ENCODE measurements around the gene METTL26.

METTL26 gene

DNA sequence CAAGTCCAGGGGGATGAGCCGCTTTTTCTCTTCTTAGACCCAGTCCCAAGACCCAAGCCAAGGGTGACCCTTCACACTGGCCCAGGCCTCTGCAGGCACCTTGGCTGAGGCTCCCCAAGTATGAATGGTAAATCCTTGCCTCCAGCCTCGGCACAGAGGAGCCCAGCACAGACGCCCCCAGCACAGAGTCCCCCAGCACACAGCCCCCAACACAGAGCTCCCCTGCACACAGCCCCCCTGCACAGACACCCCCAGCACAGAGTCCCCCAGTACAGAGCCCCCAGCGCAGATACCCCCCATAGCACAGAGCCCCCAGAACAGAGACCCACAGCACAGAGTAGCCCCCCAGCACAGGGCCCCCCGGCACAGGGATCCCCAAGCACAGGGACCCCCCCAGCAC is 4.5 kb upstream of the METTL26 start:
- H3K27me3 ChIP-seq (replicated peaks; ENCODE audit: insufficient read depth, low read length) = no peaks in the 10 kb centered on the region
- H3K9me3 ChIP-seq (replicated peaks; ENCODE audit: insufficient read depth, low read length) = no peaks in the 10 kb centered on the region
- no peak overlapping the region for H2AFZ ChIP-seq (ENCODE audit: low read length)
- 0 out of 2 replicates have a peak, but pooled peaks cover 11% of the 10 kb centered on the region for H3K4me1 ChIP-seq (ENCODE audit: low read length)
- TF ChIP-seq EZH2 (optimal IDR thresholded peaks at IDR 0.05; ENCODE audit: low read depth, low read length) = no peak
- DNase-seq = no peak
- H3K4me2 ChIP-seq (ENCODE audit: low read depth, low read length) = peak overlapping the region; percentile 75; the same call in 1 of the 2 replicates
- H3F3A ChIP-seq (ENCODE audit: insufficient read depth, low read length) = peaks cover 17% of the 10 kb centered on the region
- H3K9me2 ChIP-seq (replicated peaks; ENCODE audit: insufficient read depth, low read length) = no peaks in the 10 kb centered on the region
- H4K20me1 ChIP-seq (ENCODE audit: insufficient read depth, low read length) = no peaks in the 10 kb centered on the region
- no peaks in the 10 kb centered on the region for H3K36me3 ChIP-seq (replicated peaks; ENCODE audit: insufficient read depth, low read length)
- H3K27ac ChIP-seq (ENCODE audit: low read length) = no peak overlapping the region
- H3K4me3 ChIP-seq (ENCODE audit: low read length) = 0 out of 2 replicates have a peak overlapping the region, but pooled peaks have one; percentile 96
- peaks cover 48% of the 10 kb centered on the region for H3K79me2 ChIP-seq (ENCODE audit: low read length)
- H3K9ac ChIP-seq (ENCODE audit: low read length) = peak overlapping the region; percentile 95

GRCh38 chr16:638836-639235 is 2.7 kb upstream of the METTL26 start:
- DNase-seq = no peak
- Histone ChIP-seq H3K4me3 (ENCODE audit: low read length) (no peak overlapping the region), H2AFZ (ENCODE audit: low read length) (no peak overlapping the region), H3K27me3 (replicated peaks; ENCODE audit: insufficient read depth, low read length) (no peaks in the 10 kb centered on the region), H4K20me1 (ENCODE audit: insufficient read depth, low read length) (no peaks in the 10 kb centered on the region), H3K4me2 (ENCODE audit: low read depth, low read length) (no peak overlapping the region), H3K36me3 (replicated peaks; ENCODE audit: insufficient read depth, low read length) (no peaks in the 10 kb centered on the region), H3K9me2 (replicated peaks; ENCODE audit: insufficient read depth, low read length) (no peaks in the 10 kb centered on the region), H3F3A (ENCODE audit: insufficient read depth, low read length) (peaks cover 17% of the 10 kb centered on the region), H3K4me1 (ENCODE audit: low read length) (0 out of 2 replicates have a peak, but pooled peaks cover 14% of the 10 kb centered on the region), H3K27ac (ENCODE audit: low read length) (no peak overlapping the region), H3K9ac (ENCODE audit: low read length) (no peak overlapping the region), H3K9me3 (replicated peaks; ENCODE audit: insufficient read depth, low read length) (no peaks in the 10 kb centered on the region), H3K79me2 (ENCODE audit: low read length) (peaks cover 43% of the 10 kb centered on the region)
- TF ChIP-seq CTCF (IDR thresholded peaks at IDR 0.05; ENCODE audit: low read length) (no peak), EZH2phosphoT487 (IDR thresholded peaks at IDR 0.05; ENCODE audit: low read length) (no peak), EZH2 (optimal IDR thresholded peaks at IDR 0.05; ENCODE audit: low read depth, low read length) (no peak)

DNA sequence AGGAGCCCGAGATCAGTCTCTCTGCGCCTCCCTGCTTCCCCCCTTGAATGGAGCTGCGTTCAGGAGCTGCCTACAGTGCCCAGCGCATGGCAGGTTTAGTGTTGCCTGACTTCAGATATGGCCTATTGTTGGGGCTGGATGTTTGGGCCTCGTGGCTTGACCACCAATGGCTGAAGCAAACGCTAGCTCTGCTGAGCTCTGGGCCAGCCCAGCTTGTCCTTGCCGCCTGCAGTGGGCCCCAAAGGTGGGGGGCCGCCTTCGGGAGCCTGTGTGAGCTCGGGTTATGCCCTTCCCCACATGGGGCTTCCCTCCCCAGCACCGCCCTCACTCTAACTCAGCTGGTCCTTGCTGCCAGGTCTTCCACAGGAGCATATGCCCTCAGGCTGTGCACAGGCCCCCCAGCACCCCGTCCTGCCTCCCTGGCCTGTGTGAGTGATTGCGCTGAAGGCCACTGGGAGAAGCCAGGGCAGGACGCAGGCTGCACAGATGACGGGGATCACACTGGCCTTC is 2.0 kb upstream of the METTL26 start:
- no peak for DNase-seq
- Histone ChIP-seq H2AFZ (ENCODE audit: low read length) (no peak overlapping the region), H3K4me3 (ENCODE audit: low read length) (no peak overlapping the region)

More for the DNA sequence above, 2.0 kb upstream of the METTL26 start:
- Histone ChIP-seq H3K36me3 (replicated peaks; ENCODE audit: insufficient read depth, low read length) (no peaks in the 10 kb centered on the region), H3K9me2 (replicated peaks; ENCODE audit: insufficient read depth, low read length) (no peaks in the 10 kb centered on the region), H3K79me2 (ENCODE audit: low read length) (peaks cover 35% of the 10 kb centered on the region), H3F3A (ENCODE audit: insufficient read depth, low read length) (peaks cover 17% of the 10 kb centered on the region), H3K9ac (ENCODE audit: low read length) (no peak overlapping the region), H4K20me1 (ENCODE audit: insufficient read depth, low read length) (no peaks in the 10 kb centered on the region), H3K9me3 (replicated peaks; ENCODE audit: insufficient read depth, low read length) (no peaks in the 10 kb centered on the region), H3K4me1 (ENCODE audit: low read length) (0 out of 2 replicates have a peak, but pooled peaks cover 12% of the 10 kb centered on the region), H3K27me3 (replicated peaks; ENCODE audit: insufficient read depth, low read length) (no peaks in the 10 kb centered on the region), H3K27ac (ENCODE audit: low read length) (no peak overlapping the region), H3K4me2 (ENCODE audit: low read depth, low read length) (no peak overlapping the region)
- no peak for TF ChIP-seq CTCF (IDR thresholded peaks at IDR 0.05; ENCODE audit: low read length)
- no peak for TF ChIP-seq EZH2 (optimal IDR thresholded peaks at IDR 0.05; ENCODE audit: low read depth, low read length)
- no peak for TF ChIP-seq EZH2phosphoT487 (IDR thresholded peaks at IDR 0.05; ENCODE audit: low read length)

Data from MM.1S (cell line).